ENCODE data around the gene GIMD1.

DNA sequence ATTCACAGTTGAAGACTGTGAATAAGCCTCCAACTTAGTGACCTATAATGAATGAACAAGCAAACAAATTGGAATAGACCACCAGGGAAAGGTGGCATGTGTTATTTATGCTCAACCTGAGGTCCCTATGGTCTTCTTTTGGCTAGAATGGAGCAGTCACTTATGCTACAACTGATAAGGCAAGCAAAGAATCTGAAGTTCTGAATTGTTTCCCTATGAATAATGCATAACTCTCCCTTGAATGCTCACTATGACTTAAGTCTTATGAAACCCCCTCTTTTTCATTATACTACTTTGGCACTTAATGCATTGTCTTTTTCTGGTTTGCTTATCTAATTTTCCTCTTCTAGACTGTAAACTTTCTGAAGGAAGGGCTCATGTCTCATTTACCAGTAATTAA lies 2.6 kb downstream of the GIMD1 start:
- TF ChIP-seq GATA2 (IDR thresholded peaks at IDR 0.05; ENCODE audit: insufficient read depth, insufficient read length, low read depth, low read length) (no peak), MYC (IDR thresholded peaks at IDR 0.05; ENCODE audit: low read depth, low read length) (no peak), POLR2A (IDR thresholded peaks at IDR 0.05; ENCODE audit: low read depth, low read length) (no peak), EZH2 (IDR thresholded peaks at IDR 0.05; ENCODE audit: borderline replicate concordance, low read depth, low read length, severe bottlenecking) (no peak), FOS (IDR thresholded peaks at IDR 0.05; ENCODE audit: borderline replicate concordance, insufficient read depth, low read length) (no peak), MAX (IDR thresholded peaks at IDR 0.05; ENCODE audit: insufficient read depth, insufficient read length) (no peak), POLR2AphosphoS5 (IDR thresholded peaks at IDR 0.05; ENCODE audit: insufficient read depth, low read depth, low read length) (no peak), JUN (IDR thresholded peaks at IDR 0.05; ENCODE audit: borderline replicate concordance, insufficient read depth, insufficient read length, low read depth) (no peak)
- TF ChIP-seq, protein P1, sequence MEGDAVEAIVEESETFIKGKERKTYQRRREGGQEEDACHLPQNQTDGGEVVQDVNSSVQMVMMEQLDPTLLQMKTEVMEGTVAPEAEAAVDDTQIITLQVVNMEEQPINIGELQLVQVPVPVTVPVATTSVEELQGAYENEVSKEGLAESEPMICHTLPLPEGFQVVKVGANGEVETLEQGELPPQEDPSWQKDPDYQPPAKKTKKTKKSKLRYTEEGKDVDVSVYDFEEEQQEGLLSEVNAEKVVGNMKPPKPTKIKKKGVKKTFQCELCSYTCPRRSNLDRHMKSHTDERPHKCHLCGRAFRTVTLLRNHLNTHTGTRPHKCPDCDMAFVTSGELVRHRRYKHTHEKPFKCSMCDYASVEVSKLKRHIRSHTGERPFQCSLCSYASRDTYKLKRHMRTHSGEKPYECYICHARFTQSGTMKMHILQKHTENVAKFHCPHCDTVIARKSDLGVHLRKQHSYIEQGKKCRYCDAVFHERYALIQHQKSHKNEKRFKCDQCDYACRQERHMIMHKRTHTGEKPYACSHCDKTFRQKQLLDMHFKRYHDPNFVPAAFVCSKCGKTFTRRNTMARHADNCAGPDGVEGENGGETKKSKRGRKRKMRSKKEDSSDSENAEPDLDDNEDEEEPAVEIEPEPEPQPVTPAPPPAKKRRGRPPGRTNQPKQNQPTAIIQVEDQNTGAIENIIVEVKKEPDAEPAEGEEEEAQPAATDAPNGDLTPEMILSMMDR (IDR thresholded peaks at IDR 0.05; ENCODE audit: extremely low read depth in 1 of 2, insufficient read depth in 1 of 2, low read depth in 1 of 2, low read length in 2 of 2) = no peak
